SK-N-SH (cell line): ENCODE results near the gene C4orf54.

Source experiments
- CHD2 ChIP-seq: fragments of 150-350 bp; IDR thresholded peaks from 2 replicates; pipeline ENCODE4 v1.6.1; 2018; ENCODE audit warnings: low read length; ENCODE audit not compliant: partially characterized antibody
- CTCF ChIP-seq: fragments of 200-600 bp; sonication (generic); IDR thresholded peaks from 2 replicates; pipeline ENCODE4 v1.6.1; 2017; ENCODE audit warnings: antibody characterized with exemption, mild to moderate bottlenecking, moderate library complexity
- EZH2phosphoT487 ChIP-seq: fragments of 200-600 bp; sonication (generic); IDR thresholded peaks from 2 replicates; pipeline ENCODE4 v1.6.1; 2017; ENCODE audit warnings: low read depth, mixed run types, mild to moderate bottlenecking, antibody characterized with exemption, moderate library complexity, borderline replicate concordance
- FOSL2 ChIP-seq: IDR thresholded peaks from 2 replicates; pipeline ENCODE4 v1.4.0; 2012; ENCODE audit warnings: low read depth, mild to moderate bottlenecking, moderate library complexity, borderline replicate concordance
- GABPA ChIP-seq: IDR thresholded peaks from 2 replicates; pipeline ENCODE4 v1.4.0; 2012; ENCODE audit warnings: low read depth, mild to moderate bottlenecking
- POLR2AphosphoS5 ChIP-seq: IDR thresholded peaks from 2 replicates; pipeline ENCODE4 v1.6.1; 2012; ENCODE audit warnings: low read depth, low read length
- RFX5 ChIP-seq: IDR thresholded peaks from 2 replicates; pipeline ENCODE4 v1.6.1; 2012; ENCODE audit warnings: mild to moderate bottlenecking, improper control_type of control experiment, low read length
- SIN3A ChIP-seq: IDR thresholded peaks from 2 replicates; pipeline ENCODE4 v1.6.1; 2012; ENCODE audit warnings: low read depth, mild to moderate bottlenecking, low read length, moderate library complexity, borderline replicate concordance
- YY1 ChIP-seq: IDR thresholded peaks from 2 replicates; pipeline ENCODE4 v1.4.0; 2012; ENCODE audit warnings: low read depth, mild to moderate bottlenecking

- no peak for TF ChIP-seq CHD2
- no peak for TF ChIP-seq CTCF
- no peak for TF ChIP-seq FOSL2
- TF ChIP-seq EZH2phosphoT487 = no peak
- no peak for TF ChIP-seq YY1
- no peak for TF ChIP-seq RFX5
- TF ChIP-seq GABPA = no peak
- no peak for TF ChIP-seq POLR2AphosphoS5
- no peak for TF ChIP-seq SIN3A
Measured at GRCh38 chr4:99630857-99631360, 26.7 kb downstream of the C4orf54 start.
